GM19238 (cell line): ENCODE results near the gene FLNB.
A peak's percentile ranks its signal among the peaks of the same experiment; 100 is the strongest.

Experiments used
- DNase-seq: peaks from one replicate; pipeline ENCODE4 v3.0.0; 2011; ENCODE audit warnings: low spot score; ENCODE audit not compliant: insufficient read length

Gene FLNB, protein sequence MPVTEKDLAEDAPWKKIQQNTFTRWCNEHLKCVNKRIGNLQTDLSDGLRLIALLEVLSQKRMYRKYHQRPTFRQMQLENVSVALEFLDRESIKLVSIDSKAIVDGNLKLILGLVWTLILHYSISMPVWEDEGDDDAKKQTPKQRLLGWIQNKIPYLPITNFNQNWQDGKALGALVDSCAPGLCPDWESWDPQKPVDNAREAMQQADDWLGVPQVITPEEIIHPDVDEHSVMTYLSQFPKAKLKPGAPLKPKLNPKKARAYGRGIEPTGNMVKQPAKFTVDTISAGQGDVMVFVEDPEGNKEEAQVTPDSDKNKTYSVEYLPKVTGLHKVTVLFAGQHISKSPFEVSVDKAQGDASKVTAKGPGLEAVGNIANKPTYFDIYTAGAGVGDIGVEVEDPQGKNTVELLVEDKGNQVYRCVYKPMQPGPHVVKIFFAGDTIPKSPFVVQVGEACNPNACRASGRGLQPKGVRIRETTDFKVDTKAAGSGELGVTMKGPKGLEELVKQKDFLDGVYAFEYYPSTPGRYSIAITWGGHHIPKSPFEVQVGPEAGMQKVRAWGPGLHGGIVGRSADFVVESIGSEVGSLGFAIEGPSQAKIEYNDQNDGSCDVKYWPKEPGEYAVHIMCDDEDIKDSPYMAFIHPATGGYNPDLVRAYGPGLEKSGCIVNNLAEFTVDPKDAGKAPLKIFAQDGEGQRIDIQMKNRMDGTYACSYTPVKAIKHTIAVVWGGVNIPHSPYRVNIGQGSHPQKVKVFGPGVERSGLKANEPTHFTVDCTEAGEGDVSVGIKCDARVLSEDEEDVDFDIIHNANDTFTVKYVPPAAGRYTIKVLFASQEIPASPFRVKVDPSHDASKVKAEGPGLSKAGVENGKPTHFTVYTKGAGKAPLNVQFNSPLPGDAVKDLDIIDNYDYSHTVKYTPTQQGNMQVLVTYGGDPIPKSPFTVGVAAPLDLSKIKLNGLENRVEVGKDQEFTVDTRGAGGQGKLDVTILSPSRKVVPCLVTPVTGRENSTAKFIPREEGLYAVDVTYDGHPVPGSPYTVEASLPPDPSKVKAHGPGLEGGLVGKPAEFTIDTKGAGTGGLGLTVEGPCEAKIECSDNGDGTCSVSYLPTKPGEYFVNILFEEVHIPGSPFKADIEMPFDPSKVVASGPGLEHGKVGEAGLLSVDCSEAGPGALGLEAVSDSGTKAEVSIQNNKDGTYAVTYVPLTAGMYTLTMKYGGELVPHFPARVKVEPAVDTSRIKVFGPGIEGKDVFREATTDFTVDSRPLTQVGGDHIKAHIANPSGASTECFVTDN (N-terminal part only)

GRCh38 chr3:58008141-58009025 lies at the start of gene FLNB:
Gene FLNB, plus strand, starts transcription at chr3:58008422. Its CDS starts 143 bp downstream, at chr3:58008565.
- peak; percentile 93 for DNase-seq

DNA sequence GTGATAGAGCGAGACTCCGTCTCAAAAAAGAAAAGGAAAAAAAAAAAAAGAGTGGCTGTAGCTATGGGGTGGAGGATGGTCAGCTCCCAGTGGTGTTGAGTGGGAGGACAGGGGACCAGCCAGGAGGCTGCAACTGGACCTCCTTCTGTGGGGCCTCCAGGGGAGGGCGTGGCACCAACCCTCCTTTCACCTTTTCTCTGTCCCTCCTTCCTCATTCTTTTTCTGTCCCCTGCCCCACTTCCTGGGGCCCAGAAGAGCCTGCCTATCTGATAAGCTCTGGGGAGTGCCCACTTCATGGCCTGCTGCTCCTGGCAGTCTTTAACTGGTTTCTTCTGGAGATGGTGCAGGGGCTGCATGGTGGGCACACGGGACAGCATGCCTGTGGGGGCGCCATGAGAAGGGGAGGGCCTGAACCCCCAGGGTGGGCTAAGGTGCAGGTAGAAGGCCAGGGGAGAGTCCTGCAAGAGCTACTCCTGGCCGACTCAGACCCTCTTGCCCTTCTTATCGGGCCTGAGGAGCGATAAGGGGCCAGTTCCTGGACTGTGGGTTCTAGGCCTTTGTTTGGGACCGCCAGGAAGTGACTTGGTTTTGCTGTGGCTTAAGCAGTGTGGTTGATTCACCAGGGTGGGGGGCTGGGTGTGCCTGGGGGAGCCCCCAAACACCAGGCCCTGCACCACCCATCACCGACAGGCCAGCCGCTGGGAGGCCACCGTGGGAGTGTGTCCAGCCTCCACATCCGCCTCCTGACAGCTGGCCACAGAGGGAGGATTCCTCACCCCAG lies 49.4 kb upstream of the FLNB start:
- DNase-seq: no peak

DNA sequence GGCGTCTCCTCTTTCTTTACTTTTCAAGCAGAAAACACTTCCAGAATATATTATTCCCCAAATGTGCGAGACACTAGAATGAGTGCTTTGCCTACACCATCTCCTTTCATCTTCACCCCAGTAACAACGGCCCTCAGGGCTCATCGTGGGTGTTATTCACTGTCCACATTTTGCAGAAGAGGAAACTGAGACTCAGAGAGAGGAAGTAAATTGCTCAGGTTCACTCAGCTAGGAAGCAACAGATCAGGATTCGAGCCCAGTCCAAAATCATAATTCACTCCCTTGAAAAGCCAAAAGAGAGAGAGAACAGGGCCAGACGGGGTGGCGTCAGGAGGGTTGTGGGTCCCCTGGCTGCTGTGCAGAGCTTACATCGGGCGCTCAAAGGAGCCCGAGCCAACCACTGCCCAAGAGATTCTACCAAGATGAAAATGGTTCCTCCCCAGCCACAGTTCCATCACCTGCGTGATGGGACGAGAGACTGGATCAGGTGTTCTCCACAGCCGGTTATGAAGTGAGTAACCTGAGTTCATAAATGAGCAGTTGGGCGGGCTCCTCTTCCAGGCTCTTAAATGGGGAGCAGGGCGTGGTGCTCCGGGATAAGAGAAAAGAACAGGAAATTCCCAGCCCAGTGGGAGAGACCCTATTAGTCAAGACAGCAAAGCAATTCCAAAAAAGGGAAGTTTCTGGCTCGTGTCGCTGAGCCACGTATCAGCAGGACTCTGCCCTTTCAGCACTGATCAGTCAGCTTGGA lies 48.6 kb upstream of the FLNB start:
- no peak for DNase-seq

DNA sequence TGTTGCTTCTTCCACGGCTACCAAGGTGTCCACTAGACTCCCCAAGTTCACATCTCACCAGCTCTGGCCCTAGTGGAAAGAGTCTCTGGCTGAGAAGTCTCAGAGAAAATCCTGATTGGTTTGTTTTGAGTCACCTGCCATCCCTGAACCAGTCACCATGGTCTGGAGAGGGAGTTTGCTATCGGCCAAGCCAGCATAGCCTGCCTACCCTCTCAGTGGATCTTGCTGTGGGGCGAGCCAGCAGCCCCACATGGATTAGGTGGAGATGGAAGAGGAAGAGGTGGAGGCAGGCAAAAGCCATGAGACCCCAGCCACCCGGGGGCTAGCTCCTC lies 48.1 kb upstream of the FLNB start:
- DNase-seq: no peak

DNA sequence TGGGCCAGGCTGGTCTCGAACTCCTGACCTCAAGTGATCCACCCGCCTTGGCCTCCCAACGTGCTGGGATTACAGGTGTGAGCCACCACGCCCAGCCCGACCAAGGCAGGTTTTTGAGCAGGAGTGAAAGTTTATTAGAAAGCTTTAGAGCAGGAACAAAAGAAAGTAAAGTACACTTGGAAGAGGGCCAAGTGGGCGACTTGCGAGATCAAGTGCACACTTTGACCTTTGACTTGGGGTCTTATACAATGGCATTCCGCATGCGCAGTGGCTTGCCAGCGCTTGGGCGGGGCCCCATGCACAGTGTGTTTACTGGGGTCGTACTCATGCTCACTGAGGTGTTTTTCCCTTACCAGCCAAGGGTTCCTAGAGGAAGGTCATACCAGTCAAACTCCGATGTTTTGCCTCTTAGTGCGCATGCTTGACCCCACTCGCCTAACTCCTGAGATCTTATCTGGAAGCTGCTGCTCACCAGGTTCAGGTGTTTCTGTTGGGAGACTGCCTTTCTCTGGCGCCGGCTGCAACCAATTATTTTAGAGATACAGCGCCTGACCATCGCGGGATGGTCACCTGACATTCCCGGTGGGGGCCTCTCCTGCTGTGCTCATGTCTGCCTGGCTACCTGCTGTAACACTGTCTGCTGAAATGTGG lies 46.9 kb upstream of the FLNB start:
- no peak for DNase-seq

- DNase-seq: no peak
These were observed 46.3 kb upstream of the FLNB start for GRCh38 chr3:57961828-57962447.

DNA sequence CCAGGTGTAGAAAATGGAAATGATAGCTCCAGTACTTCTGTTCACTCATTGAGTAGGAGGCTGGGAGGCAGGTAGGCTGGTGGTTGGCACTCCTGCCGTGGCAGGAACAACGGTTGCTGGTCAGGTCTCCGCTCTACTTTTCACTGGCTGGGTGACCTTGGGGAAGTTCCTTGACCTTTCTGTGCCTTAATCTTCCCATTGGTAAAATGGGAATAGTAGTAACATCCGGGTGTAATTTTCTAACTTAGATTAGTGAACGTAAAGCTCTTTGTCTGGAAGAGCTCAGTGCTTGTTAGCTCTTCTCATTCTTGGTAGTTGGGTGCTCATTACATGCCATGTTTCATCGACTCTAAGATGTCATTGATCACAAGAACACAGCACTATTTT lies 45.8 kb upstream of the FLNB start:
- no peak for DNase-seq

DNA sequence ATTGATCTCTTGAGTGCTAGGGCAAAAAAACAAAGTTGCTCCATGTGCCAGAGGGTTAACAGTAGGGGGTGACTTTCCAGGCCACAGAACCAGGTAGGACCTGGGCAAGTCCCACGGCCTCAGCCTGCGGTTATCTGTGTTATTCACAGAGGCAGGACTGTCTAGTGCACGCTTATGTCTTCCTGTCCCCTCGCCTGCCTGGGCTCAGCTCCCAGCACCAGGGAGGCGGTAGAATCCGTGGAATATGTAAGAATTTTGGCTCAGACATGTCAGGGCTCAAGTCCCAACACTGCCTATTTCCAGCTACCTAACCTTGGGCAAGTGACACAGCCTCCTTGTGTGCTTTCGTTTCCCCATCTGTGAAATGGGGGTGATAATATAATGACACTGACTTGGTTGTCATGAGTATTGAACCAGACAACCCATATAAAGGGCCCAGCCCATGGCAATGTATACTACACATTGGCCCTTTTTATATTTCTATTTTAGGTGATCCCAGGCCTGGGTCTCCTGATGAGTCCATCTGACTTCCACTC lies 44.3 kb upstream of the FLNB start:
- no peak for DNase-seq

GRCh38 chr3:57966829-57967228 lies 41.4 kb upstream of the FLNB start:
- no peak for DNase-seq

DNA sequence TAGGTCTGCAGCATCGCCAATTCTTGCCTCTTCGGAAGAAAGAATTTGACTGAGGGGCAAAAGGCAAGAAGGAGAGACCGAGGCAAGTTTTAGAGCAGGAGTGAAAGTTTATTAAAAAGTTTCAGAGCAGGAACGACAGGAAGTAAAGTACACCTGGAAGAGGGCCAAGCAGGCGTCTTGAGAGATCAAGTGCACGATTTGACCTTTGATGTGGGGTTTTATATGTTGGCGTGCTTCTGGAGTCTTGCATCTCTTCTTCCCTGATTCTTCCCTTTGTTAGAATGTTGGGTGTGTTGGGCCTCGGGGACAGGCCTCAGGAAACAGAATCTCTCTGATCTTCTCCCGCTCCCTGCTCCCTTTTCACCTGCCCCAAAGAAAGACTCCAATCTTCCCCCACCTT lies 40.6 kb upstream of the FLNB start:
- DNase-seq: no peak

GRCh38 chr3:57968501-57968900 lies 39.7 kb upstream of the FLNB start:
- no peak for DNase-seq

- DNase-seq: no peak
These were observed 36.2 kb upstream of the FLNB start for GRCh38 chr3:57971975-57972374.

- DNase-seq: no peak
These were observed 35.6 kb upstream of the FLNB start for GRCh38 chr3:57972531-57973111.

- DNase-seq: no peak
These were observed 34.3 kb upstream of the FLNB start for GRCh38 chr3:57973715-57974477.

DNA sequence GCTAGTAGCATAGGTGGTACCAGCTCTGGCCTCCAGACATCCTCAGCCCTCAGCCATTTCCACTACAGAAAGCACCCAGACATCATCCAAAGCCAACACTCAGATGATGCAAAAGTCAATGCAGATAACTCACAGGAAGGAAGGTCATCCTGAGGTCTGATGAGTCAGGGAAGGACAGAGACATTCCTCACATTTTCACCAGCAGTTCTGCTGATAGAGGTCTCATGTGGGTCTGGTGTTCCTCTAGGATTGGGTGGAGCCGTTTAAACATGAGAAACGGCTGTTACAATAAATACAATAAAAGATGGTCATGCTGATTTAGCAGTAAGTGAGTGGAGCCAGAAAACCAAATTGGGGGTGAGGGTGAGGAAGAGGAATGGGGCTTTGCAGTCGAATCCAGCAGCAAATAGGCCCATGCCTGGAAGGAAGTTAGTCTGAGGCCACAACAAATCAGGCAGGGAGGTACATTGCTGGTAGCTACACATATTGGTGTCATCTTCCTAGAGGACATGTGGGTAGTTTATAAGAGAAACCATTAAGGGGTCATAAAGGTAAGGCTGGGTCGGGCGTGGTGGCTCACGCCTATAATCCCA lies 33.3 kb upstream of the FLNB start:
- no peak for DNase-seq

DNA sequence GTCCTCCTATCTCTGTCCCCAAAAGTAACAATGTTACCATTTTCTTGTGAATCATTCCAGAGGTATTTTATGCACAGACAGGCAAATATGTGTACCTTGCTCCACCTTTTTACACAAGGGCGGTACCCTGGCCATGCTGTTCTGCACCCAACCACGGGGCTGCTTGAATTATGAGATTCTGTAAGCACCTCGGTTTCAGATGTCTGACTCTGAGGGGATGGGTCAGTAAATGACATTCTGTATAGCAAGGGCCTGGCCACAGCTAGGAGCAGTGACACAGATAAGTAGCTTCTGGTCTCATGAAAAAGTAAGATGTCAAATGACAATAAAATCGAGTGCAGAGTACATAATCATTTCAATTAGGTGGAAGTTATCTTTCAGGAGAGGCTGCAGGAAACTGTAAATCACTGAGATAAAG lies 30.4 kb upstream of the FLNB start:
- DNase-seq: no peak

GRCh38 chr3:57978316-57978715 lies 29.9 kb upstream of the FLNB start:
- no peak for DNase-seq
